Loucy (cell line): ENCODE measurements around the gene SART1.

Experiments used
- H2AFZ ChIP-seq: fragments of 200-600 bp; sonication (generic); 2 replicates; pipeline ENCODE4 v1.6.0; 2016; ENCODE audit warnings: antibody characterized with exemption, mild to moderate bottlenecking, low read length, moderate library complexity
- H3F3A ChIP-seq: fragments of 200-600 bp; 2 replicates; pipeline ENCODE4 v1.6.0; 2016; ENCODE audit warnings: antibody characterized with exemption, low read depth, mild to moderate bottlenecking
- H3K27me3 ChIP-seq: fragments of 200-600 bp; sonication (generic); 2 replicates; pipeline ENCODE4 v1.6.1; 2014; ENCODE audit warnings: low read length, mild to moderate bottlenecking; ENCODE audit not compliant: insufficient read depth, poor library complexity, severe bottlenecking
- H3K36me3 ChIP-seq: fragments of 200-600 bp; sonication (generic); 2 replicates; pipeline ENCODE4 v1.6.1; 2016; ENCODE audit warnings: low read length; ENCODE audit not compliant: insufficient read depth
- H3K4me1 ChIP-seq: fragments of 200-600 bp; sonication (generic); 2 replicates; pipeline ENCODE4 v1.5.1; 2014; ENCODE audit warnings: low read length, mild to moderate bottlenecking; ENCODE audit not compliant: insufficient read depth, poor library complexity, severe bottlenecking
- H3K4me2 ChIP-seq: fragments of 200-600 bp; sonication (generic); 2 replicates; pipeline ENCODE4 v1.6.0; 2014; ENCODE audit warnings: antibody characterized with exemption, low read length, low read depth, mild to moderate bottlenecking; ENCODE audit not compliant: poor library complexity, severe bottlenecking
- H3K4me3 ChIP-seq: fragments of 200-600 bp; sonication (generic); 2 replicates; pipeline ENCODE4 v1.5.1; 2014; ENCODE audit warnings: low read length, mild to moderate bottlenecking, mixed read lengths; ENCODE audit not compliant: poor library complexity, severe bottlenecking
- H3K79me2 ChIP-seq: fragments of 200-600 bp; sonication (generic); 2 replicates; pipeline ENCODE4 v1.6.1; 2014; ENCODE audit warnings: low read length; ENCODE audit not compliant: insufficient read depth
- H3K9ac ChIP-seq: fragments of 200-600 bp; sonication (generic); 2 replicates; pipeline ENCODE4 v1.6.0; 2014; ENCODE audit warnings: mild to moderate bottlenecking, low read depth, low read length, moderate library complexity; ENCODE audit not compliant: poor library complexity, severe bottlenecking
- H3K9me2 ChIP-seq: fragments of 200-600 bp; sonication (generic); replicated peaks from 2 replicates; pipeline ENCODE4 v1.6.1; 2016; ENCODE audit warnings: low read depth, low read length, mixed read lengths
- H3K9me3 ChIP-seq: fragments of 200-600 bp; sonication (generic); 2 replicates; pipeline ENCODE4 v1.6.1; 2014; ENCODE audit warnings: mild to moderate bottlenecking, antibody characterized with exemption, low read length, low read depth; ENCODE audit not compliant: insufficient read depth
- H4K20me1 ChIP-seq: fragments of 200-600 bp; sonication (generic); 2 replicates; pipeline ENCODE4 v1.6.0; 2014; ENCODE audit warnings: antibody characterized with exemption, low read length, mild to moderate bottlenecking; ENCODE audit not compliant: insufficient read depth, poor library complexity, severe bottlenecking
- EZH2phosphoT487 ChIP-seq: fragments of 200-600 bp; IDR thresholded peaks from 2 replicates; pipeline ENCODE4 v1.6.1; 2018; ENCODE audit warnings: antibody characterized with exemption, mild to moderate bottlenecking, moderate library complexity, borderline replicate concordance
- TF ChIP-seq, protein P1 (sequence below): fragments of 200-600 bp; sonication (generic); conservative IDR thresholded peaks from 2 replicates; pipeline ENCODE4 v1.5.1; 2014; ENCODE audit warnings: mild to moderate bottlenecking, antibody characterized with exemption, low read length

The SART1 gene

DNA sequence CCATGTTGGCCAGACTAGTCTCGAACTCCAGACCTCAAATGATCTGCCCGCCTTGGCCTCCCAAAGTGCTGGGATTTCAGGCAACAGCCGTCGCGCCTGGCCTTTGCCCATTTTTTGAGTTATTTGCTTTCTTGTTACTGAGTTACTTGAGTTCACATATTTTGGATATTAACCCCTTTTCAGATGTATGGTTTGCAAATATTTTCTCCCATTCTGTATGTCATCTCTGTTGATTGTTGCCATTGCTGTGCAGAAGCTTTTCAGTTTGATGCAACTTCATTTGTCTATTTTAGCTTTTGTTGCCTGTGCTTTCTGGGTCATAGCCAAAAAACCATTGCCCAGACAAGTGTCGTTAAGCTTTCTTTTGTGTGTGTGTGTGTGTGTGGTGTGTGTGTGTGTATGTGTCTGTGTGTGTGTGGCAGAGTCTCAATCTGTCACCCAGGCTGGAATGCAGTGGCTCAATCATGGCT, 9.4 kb upstream of the SART1 start:
- TF ChIP-seq, protein P1, sequence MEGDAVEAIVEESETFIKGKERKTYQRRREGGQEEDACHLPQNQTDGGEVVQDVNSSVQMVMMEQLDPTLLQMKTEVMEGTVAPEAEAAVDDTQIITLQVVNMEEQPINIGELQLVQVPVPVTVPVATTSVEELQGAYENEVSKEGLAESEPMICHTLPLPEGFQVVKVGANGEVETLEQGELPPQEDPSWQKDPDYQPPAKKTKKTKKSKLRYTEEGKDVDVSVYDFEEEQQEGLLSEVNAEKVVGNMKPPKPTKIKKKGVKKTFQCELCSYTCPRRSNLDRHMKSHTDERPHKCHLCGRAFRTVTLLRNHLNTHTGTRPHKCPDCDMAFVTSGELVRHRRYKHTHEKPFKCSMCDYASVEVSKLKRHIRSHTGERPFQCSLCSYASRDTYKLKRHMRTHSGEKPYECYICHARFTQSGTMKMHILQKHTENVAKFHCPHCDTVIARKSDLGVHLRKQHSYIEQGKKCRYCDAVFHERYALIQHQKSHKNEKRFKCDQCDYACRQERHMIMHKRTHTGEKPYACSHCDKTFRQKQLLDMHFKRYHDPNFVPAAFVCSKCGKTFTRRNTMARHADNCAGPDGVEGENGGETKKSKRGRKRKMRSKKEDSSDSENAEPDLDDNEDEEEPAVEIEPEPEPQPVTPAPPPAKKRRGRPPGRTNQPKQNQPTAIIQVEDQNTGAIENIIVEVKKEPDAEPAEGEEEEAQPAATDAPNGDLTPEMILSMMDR = no peak
- TF ChIP-seq EZH2phosphoT487 = no peak

DNA sequence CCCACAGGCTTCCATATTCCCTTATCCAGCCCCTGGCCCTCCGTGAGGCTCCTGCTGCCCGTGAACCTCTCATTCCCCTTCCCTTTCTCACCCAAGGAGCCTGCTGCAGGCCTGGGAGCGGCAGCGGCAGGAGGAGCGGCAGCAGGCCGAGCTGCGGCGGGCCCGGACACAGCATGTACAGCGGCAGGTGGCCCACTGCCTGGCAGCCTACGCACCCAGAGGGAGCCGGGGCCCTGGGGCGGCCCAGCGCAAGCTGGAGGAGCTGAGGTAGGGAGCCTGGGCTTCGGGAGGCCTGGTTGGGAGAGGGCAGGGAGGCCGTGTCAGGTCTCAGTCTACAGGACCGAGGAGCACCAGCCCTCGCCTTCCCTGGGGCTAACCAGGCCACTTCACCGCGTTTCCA, 8.1 kb upstream of the SART1 start:
- H3F3A ChIP-seq = no peaks in the 10 kb centered on the region
- TF ChIP-seq, protein P1 = no peak
- no peak for TF ChIP-seq EZH2phosphoT487
- no peak overlapping the region for H3K4me3 ChIP-seq
- no peak overlapping the region for H3K9ac ChIP-seq
- H3K79me2 ChIP-seq = no peaks in the 10 kb centered on the region
- H4K20me1 ChIP-seq = no peaks in the 10 kb centered on the region
- no peak overlapping the region for H3K4me2 ChIP-seq
- H3K9me2 ChIP-seq = no peaks in the 10 kb centered on the region
- no peaks in the 10 kb centered on the region for H3K27me3 ChIP-seq
- H3K4me1 ChIP-seq = no peaks in the 10 kb centered on the region
- H3K36me3 ChIP-seq = no peaks in the 10 kb centered on the region
- no peak overlapping the region for H2AFZ ChIP-seq
- no peaks in the 10 kb centered on the region for H3K9me3 ChIP-seq

More for the DNA sequence above, 9.4 kb upstream of the SART1 start:
- Histone ChIP-seq H3K79me2 (no peaks in the 10 kb centered on the region), H3K36me3 (no peaks in the 10 kb centered on the region), H3F3A (no peaks in the 10 kb centered on the region), H3K4me2 (no peak overlapping the region), H3K4me1 (no peaks in the 10 kb centered on the region), H2AFZ (no peak overlapping the region), H3K9me2 (no peaks in the 10 kb centered on the region), H4K20me1 (no peaks in the 10 kb centered on the region), H3K9me3 (no peaks in the 10 kb centered on the region), H3K4me3 (no peak overlapping the region), H3K9ac (no peak overlapping the region), H3K27me3 (no peaks in the 10 kb centered on the region)

GRCh38 chr11:65954771-65955170, 6.8 kb upstream of the SART1 start:
- Histone ChIP-seq H3K9me2 (no peaks in the 10 kb centered on the region), H3K4me3 (no peak overlapping the region), H2AFZ (no peak overlapping the region), H3K27me3 (no peaks in the 10 kb centered on the region), H3K4me2 (no peak overlapping the region), H3K9ac (no peak overlapping the region), H3K36me3 (no peaks in the 10 kb centered on the region), H3K79me2 (no peaks in the 10 kb centered on the region), H3K4me1 (no peaks in the 10 kb centered on the region), H3K9me3 (no peaks in the 10 kb centered on the region), H4K20me1 (no peaks in the 10 kb centered on the region), H3F3A (no peaks in the 10 kb centered on the region)
- TF ChIP-seq EZH2phosphoT487 = no peak
- TF ChIP-seq, protein P1 = no peak
